SJSA1 (cell line): ENCODE data around the gene TCF12. TPM values are rescaled to one million over a fixed set of nuclear protein-coding genes. Genes with fewer than 3 reads are reported as not detected.
"Not testable (repeated sequence)": the region's sequence is repeated elsewhere in the genome, so short reads cannot be mapped to it uniquely, and the experiment has no call there.

ENCODE experiments used
- DNase-seq, 2 experiments: peaks; one replicate each; pipeline ENCODE4 v3.0.0-alpha.2; 2015 to 2020; ENCODE audit warnings: low spot score in 2 of 2, low read depth in 1 of 2
- H3K27ac ChIP-seq: fragments of 250-450 bp; sonication (Bioruptor Pico); 2 replicates; pipeline ENCODE4 v1.5.1; 2020; ENCODE audit warnings: mild to moderate bottlenecking, moderate library complexity
- H3K27me3 ChIP-seq: fragments of 250-450 bp; sonication (Bioruptor Pico); replicated peaks from 2 replicates; pipeline ENCODE4 v1.5.1; 2020; ENCODE audit warnings: mild to moderate bottlenecking, moderate library complexity
- H3K36me3 ChIP-seq: fragments of 250-450 bp; sonication (Bioruptor Pico); 2 replicates; pipeline ENCODE4 v1.5.1; 2020; ENCODE audit warnings: mild to moderate bottlenecking
- H3K4me1 ChIP-seq: fragments of 250-450 bp; sonication (Bioruptor Pico); replicated peaks from 2 replicates; pipeline ENCODE4 v1.6.1; 2021; ENCODE audit warnings: mild to moderate bottlenecking
- H3K4me3 ChIP-seq: fragments of 250-450 bp; sonication (Bioruptor Pico); 2 replicates; pipeline ENCODE4 v1.5.1; 2020; ENCODE audit warnings: mild to moderate bottlenecking
- H3K9me3 ChIP-seq: fragments of 250-450 bp; sonication (Bioruptor Pico); replicated peaks from 2 replicates; pipeline ENCODE4 v1.5.1; 2020; ENCODE audit warnings: mild to moderate bottlenecking
- total RNA-seq: library from RNA; depleted of rRNA; stranded (reverse); fragments of >200 nt; shearing (Covaris generic); gene quantifications from 2 replicates; pipeline ENCODE4 v1.2.3, GENCODE V29; 2014

The TCF12 gene
- total RNA-seq, 1 experiment from 2014 or later, result 69.5 TPM

DNA sequence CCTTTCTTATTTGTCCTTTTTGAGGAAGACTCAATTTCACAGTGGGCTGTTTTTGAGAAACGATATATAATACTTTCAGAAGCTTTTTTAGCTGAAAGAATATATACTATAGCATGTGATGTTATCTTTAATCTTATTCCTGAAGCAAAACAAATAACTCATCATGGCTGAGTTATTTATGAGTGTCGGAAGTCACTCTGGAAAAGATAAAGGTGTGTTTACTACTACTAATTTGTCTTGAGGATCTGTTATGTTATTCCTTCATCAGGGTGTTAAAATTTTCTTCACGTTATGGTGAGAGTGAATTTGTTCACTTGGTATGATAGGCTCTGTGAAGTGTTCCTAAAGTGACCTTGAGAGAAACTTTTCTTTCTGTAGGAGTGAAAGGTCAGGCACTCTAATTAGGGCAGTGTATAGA, 4.7 kb downstream of the TCF12 start:
- no peak overlapping the region for H3K27ac ChIP-seq
- H3K4me3 ChIP-seq, result no peak overlapping the region
- no peak for DNase-seq
- no peaks in the 10 kb centered on the region for H3K27me3 ChIP-seq
- H3K9me3 ChIP-seq, result no peaks in the 10 kb centered on the region
- peaks cover 59% of the 10 kb centered on the region for H3K36me3 ChIP-seq
- peaks cover 24% of the 10 kb centered on the region for H3K4me1 ChIP-seq

- no peaks in the 10 kb centered on the region for H3K9me3 ChIP-seq
- no peak overlapping the region for H3K4me3 ChIP-seq
- H3K36me3 ChIP-seq, result peaks cover 45% of the 10 kb centered on the region
- H3K4me1 ChIP-seq, result peaks cover 49% of the 10 kb centered on the region
- no peaks in the 10 kb centered on the region for H3K27me3 ChIP-seq
- DNase-seq, result peak in 1 of 2 experiments; percentile 34
- H3K27ac ChIP-seq, result no peak overlapping the region
Observed at GRCh38 chr15:56927816-56928215, 9.4 kb downstream of the TCF12 start.

GRCh38 chr15:56929399-56929798, 11.0 kb downstream of the TCF12 start:
- H3K4me3 ChIP-seq, result no peak overlapping the region
- H3K27me3 ChIP-seq, result no peaks in the 10 kb centered on the region
- H3K36me3 ChIP-seq, result peaks cover 34% of the 10 kb centered on the region
- no peaks in the 10 kb centered on the region for H3K9me3 ChIP-seq
- H3K4me1 ChIP-seq, result peaks cover 49% of the 10 kb centered on the region
- no peak overlapping the region for H3K27ac ChIP-seq
- no peak for DNase-seq

DNA sequence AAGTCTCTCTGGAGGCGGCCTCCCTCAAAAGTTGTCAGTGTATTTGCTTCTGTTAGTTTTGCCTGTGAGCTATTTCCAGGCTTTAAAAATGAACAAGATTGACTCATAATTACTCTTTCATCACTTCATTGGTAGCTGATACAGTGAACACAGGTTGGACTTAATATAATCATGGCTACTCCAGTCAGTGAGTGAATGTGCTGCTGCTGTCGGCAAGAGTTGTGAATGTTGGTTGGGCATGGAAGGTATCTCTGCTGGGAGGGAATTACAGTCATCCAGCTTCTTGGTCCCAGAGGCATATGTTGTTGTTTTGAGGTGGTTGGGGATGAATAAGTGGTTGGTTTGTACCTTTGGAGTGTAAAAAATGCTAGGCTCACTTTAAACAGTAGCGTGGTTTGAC, 11.5 kb downstream of the TCF12 start:
- H3K27me3 ChIP-seq, result no peaks in the 10 kb centered on the region
- no peak for DNase-seq
- peaks cover 49% of the 10 kb centered on the region for H3K4me1 ChIP-seq
- no peak overlapping the region for H3K4me3 ChIP-seq
- no peak overlapping the region for H3K27ac ChIP-seq
- H3K36me3 ChIP-seq, result peaks cover 35% of the 10 kb centered on the region
- H3K9me3 ChIP-seq, result no peaks in the 10 kb centered on the region

GRCh38 chr15:56930669-56931313, 12.3 kb downstream of the TCF12 start:
- H3K4me3 ChIP-seq, result no peak overlapping the region
- H3K36me3 ChIP-seq, result peaks cover 35% of the 10 kb centered on the region
- H3K4me1 ChIP-seq, result peaks cover 47% of the 10 kb centered on the region
- no peaks in the 10 kb centered on the region for H3K27me3 ChIP-seq
- no peaks in the 10 kb centered on the region for H3K9me3 ChIP-seq
- DNase-seq, result no peak
- no peak overlapping the region for H3K27ac ChIP-seq

GRCh38 chr15:56931639-56932508, 13.4 kb downstream of the TCF12 start:
- Histone ChIP-seq H3K27me3 (no peaks in the 10 kb centered on the region), H3K9me3 (no peaks in the 10 kb centered on the region), H3K4me3 (no peak overlapping the region), H3K4me1 (peaks cover 43% of the 10 kb centered on the region), H3K27ac (no peak overlapping the region), H3K36me3 (peaks cover 40% of the 10 kb centered on the region)
- DNase-seq, result no peak

DNA sequence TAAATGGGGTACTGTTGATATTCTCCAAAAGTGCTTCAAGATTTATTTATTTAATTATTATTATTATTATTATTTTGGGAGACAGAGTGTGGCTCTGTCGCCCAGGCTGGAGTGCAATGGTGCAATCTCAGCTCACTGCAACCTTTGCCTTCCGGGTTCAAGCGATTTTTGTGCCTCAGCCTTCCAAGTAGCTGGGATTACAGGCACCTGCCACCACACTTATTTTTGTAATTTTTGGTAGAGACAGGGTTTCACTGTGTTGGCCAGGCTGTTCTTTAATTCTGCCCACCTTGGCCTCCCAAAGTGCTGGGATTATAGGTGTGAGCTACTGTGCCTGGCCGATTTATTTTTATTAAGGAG, 14.0 kb downstream of the TCF12 start:
- not testable (repeated sequence) for H3K27ac ChIP-seq, H3K4me3 ChIP-seq, H3K9me3 ChIP-seq, H3K27me3 ChIP-seq, DNase-seq
- peaks cover 42% of the 10 kb centered on the region for H3K36me3 ChIP-seq
- H3K4me1 ChIP-seq, result peaks cover 41% of the 10 kb centered on the region

GRCh38 chr15:56933410-56933809, 15.0 kb downstream of the TCF12 start:
- no peak overlapping the region for H3K4me3 ChIP-seq
- H3K27ac ChIP-seq, result no peak overlapping the region
- H3K9me3 ChIP-seq, result no peaks in the 10 kb centered on the region
- peaks cover 39% of the 10 kb centered on the region for H3K36me3 ChIP-seq
- no peaks in the 10 kb centered on the region for H3K27me3 ChIP-seq
- DNase-seq, result no peak
- H3K4me1 ChIP-seq, result peaks cover 31% of the 10 kb centered on the region

DNA sequence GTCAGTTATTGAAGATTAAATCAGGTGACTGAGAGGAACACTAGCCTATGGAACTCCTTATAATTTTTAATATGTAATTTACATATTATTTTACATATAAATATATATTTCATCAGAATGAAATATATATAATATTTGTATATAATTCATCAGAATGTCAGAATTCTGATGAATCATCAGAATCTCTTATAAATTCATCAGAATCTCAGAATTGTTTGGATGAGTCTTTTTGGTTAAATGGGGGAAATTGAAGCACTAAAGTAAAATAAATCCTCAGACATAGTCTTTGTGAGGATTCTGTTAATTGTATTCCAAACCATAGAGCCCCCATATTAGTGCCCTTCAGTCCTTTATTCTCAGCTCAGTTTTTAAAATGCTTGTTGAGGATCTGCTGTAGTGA, 15.4 kb downstream of the TCF12 start:
- DNase-seq, result no peak
- Histone ChIP-seq H3K36me3 (peaks cover 35% of the 10 kb centered on the region), H3K27me3 (no peaks in the 10 kb centered on the region), H3K4me1 (peaks cover 27% of the 10 kb centered on the region), H3K4me3 (no peak overlapping the region), H3K27ac (no peak overlapping the region), H3K9me3 (no peaks in the 10 kb centered on the region)

- Histone ChIP-seq H3K27ac (no peak overlapping the region), H3K36me3 (peaks cover 31% of the 10 kb centered on the region), H3K4me1 (peaks cover 23% of the 10 kb centered on the region), H3K27me3 (no peaks in the 10 kb centered on the region), H3K4me3 (no peak overlapping the region), H3K9me3 (no peaks in the 10 kb centered on the region)
- no peak for DNase-seq
Observed at GRCh38 chr15:56934269-56934668, 15.8 kb downstream of the TCF12 start.

- Histone ChIP-seq H3K27me3 (no peaks in the 10 kb centered on the region), H3K4me3 (no peak overlapping the region), H3K9me3 (no peaks in the 10 kb centered on the region), H3K27ac (no peak overlapping the region), H3K4me1 (no peaks in the 10 kb centered on the region; the same call in 1 of the 2 replicates), H3K36me3 (peaks cover 24% of the 10 kb centered on the region)
- DNase-seq, result no peak
Observed at GRCh38 chr15:56936929-56937328, 18.5 kb downstream of the TCF12 start.

GRCh38 chr15:56939257-56939656, 20.8 kb downstream of the TCF12 start:
- Histone ChIP-seq H3K27me3 (no peaks in the 10 kb centered on the region), H3K9me3 (no peaks in the 10 kb centered on the region), H3K36me3 (peaks cover 20% of the 10 kb centered on the region), H3K27ac (no peak overlapping the region), H3K4me1 (no peaks in the 10 kb centered on the region), H3K4me3 (no peak overlapping the region)
- DNase-seq, result no peak

DNA sequence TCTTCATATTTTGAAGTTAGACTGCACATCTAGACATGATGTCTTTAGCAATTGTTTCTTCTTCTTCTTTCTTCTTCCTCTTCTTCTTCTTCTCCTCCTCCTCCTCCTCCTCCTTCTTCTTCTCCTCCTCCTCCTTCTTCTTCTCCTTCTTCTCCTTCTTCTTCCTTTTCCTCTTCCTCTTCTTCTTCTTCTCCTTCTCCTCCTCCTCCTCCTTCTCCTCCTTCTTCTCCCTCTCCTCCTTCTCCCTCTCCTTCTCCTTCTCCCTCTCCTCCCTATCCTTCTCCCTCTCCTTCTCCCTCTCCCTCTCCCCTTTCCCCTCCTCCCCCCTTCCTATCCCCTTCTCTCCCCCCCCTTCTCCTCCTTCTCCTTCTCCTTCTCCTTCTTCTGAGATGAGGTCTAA, 21.9 kb downstream of the TCF12 start:
- Histone ChIP-seq H3K27ac (no peak overlapping the region), H3K36me3 (peaks cover 12% of the 10 kb centered on the region), H3K27me3 (no peaks in the 10 kb centered on the region), H3K9me3 (no peaks in the 10 kb centered on the region), H3K4me1 (no peaks in the 10 kb centered on the region), H3K4me3 (no peak overlapping the region)
- DNase-seq, result no peak

DNA sequence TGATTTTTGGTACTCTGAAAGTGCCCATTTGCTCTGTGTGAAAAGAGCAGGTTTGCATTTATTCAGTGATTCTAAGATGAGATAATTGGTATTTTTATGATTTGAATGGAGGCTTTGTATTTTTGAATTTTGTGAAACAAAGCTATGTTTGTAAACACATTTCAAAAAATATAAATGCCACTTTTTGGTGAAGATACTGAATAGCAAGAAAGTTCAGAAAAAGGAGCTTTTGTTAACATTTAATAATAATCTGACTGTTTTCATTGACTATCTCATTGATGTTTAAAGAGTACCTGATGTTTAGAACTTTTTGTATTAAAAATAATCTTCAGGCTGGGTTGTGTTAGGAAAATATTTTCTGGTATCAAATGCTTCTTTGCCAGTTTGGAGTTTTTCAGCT, 23.7 kb downstream of the TCF12 start:
- Histone ChIP-seq H3K27ac (no peak overlapping the region), H3K36me3 (peaks cover 6% of the 10 kb centered on the region), H3K9me3 (0 out of 2 replicates have a peak, but pooled peaks cover 3% of the 10 kb centered on the region), H3K4me1 (no peaks in the 10 kb centered on the region), H3K27me3 (no peaks in the 10 kb centered on the region), H3K4me3 (no peak overlapping the region)
- DNase-seq, result no peak
